ENCODE measurements around the gene PGBD5.

The PGBD5 gene

GRCh38 chr1:230379928-230380327, 46.2 kb downstream of the PGBD5 start:
- no peak for FAIRE-seq
- no peak for DNase-seq (ENCODE audit: insufficient read length, low spot score)

DNA sequence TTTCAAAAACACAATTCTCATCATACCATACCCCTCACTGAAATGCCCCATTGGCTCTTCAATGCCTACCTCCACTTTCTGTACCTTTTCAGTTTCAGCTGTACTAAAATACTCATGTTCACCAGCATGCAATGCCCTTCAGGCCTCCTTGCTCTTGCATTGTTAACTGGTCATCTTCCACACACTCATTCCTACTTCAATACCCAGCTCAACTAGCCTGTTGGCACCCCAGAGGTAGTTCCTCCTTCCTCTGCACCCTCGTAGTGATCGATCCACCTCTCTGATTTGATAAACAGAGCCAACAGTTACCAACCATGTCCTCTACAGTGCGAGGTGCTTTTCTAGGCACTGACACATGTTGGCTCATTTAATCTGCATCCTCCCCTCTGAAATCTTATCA, 46.7 kb downstream of the PGBD5 start:
- FAIRE-seq: no peak
- DNase-seq (ENCODE audit: insufficient read length, low spot score): no peak

- no peak for DNase-seq (ENCODE audit: insufficient read length, low spot score)
- FAIRE-seq: no peak
Observed at GRCh38 chr1:230377851-230378250, 48.3 kb downstream of the PGBD5 start.

GRCh38 chr1:230377324-230377723, 48.8 kb downstream of the PGBD5 start:
- no peak for FAIRE-seq
- DNase-seq (ENCODE audit: insufficient read length, low spot score): no peak

DNA sequence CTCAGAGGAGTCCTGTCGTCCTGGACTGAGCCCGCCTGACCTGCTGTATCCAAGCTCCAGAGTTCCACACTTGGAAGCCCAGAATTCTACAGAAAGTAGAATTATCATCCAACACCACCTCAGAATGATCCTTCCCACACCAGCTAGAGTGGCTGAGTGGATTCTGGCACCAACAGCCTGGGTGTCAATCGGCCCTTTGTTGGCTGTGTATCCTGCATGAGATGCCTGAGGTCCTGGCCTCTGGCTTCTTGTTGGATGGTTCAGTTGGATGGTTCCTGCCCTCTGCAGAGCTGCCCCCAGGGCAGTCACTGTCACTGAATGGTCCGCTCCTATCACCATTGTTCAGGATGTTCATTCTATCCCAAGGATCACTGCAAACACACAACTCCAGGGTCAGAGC, 49.8 kb downstream of the PGBD5 start:
- DNase-seq (ENCODE audit: insufficient read length, low spot score) (no peak), FAIRE-seq (no peak)

GRCh38 chr1:230375780-230376179, 50.4 kb downstream of the PGBD5 start:
- no peak for FAIRE-seq
- no peak for DNase-seq (ENCODE audit: insufficient read length, low spot score)

DNA sequence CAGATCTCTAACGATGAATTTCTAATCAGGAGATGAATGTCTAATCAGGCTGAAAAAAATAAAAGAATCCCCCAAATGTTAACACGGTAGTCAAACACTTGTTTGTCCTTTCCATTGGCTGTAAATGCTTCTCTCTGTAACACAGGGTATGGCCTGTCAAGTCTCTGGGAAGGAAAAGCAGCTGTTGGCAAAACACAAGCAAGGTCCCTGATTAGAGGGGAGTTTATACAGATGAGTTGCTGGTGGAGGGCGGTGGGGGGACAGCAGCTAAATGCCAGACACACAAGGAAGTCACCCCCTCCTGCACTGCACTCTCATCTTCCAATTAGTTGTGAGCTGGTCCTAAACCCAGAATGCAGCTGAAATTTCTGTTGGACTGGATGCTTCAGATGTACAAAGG, 51.0 kb downstream of the PGBD5 start:
- FAIRE-seq (no peak), DNase-seq (ENCODE audit: insufficient read length, low spot score) (no peak)

DNA sequence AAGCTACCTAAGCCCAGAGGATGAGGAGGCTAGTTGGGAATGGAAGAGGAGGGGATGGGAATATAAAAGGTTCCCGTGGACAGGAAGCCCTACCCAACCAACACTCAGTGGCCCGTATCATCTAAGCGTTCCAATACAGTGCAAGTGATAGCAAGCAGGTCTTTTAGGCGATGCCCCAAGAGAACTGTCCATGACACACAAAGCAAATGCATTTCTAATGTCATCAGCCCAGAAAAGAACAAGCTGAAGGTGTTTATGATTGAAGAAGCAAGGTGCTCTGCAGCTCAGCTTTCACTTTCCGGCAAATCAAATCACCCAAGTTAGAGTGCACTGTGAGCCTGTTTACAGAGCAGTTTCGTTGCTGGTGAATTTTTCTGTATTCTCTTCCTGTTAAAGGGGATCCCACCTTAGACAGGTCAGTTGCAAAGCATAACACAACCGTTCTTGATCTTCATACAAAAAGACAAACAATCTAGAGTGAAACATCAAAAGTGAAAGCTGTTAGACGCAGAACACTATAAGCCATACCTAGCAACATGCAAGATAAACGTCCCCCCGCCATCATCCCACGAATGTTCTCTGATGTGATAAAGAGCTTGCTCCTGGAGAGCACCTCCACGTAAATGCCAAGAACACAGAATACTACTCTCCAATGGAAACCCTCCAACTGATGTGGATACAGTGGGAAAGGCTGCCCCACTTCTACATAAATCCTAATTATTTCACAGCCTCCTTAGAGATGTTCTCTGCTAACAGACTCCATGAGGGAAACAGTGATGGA, 54.0 kb downstream of the PGBD5 start:
- DNase-seq (ENCODE audit: insufficient read length, low spot score) (no peak), FAIRE-seq (no peak)

- DNase-seq (ENCODE audit: insufficient read length, low spot score): no peak
Observed at GRCh38 chr1:230370109-230370508, 56.0 kb downstream of the PGBD5 start.

GRCh38 chr1:230368871-230369270, 57.3 kb downstream of the PGBD5 start:
- no peak for FAIRE-seq
- DNase-seq (ENCODE audit: insufficient read length, low spot score): no peak

More at GRCh38 chr1:230370109-230370508, 56.0 kb downstream of the PGBD5 start:
- no peak for FAIRE-seq

GRCh38 chr1:230368363-230368762, 57.8 kb downstream of the PGBD5 start:
- DNase-seq (ENCODE audit: insufficient read length, low spot score): no peak
- no peak for FAIRE-seq

- no peak for FAIRE-seq
- DNase-seq (ENCODE audit: insufficient read length, low spot score): no peak
Observed at GRCh38 chr1:230366504-230366915, 59.6 kb downstream of the PGBD5 start.

- DNase-seq (ENCODE audit: insufficient read length, low spot score): no peak
- FAIRE-seq: no peak
Observed at GRCh38 chr1:230365723-230366307, 60.3 kb downstream of the PGBD5 start.

DNA sequence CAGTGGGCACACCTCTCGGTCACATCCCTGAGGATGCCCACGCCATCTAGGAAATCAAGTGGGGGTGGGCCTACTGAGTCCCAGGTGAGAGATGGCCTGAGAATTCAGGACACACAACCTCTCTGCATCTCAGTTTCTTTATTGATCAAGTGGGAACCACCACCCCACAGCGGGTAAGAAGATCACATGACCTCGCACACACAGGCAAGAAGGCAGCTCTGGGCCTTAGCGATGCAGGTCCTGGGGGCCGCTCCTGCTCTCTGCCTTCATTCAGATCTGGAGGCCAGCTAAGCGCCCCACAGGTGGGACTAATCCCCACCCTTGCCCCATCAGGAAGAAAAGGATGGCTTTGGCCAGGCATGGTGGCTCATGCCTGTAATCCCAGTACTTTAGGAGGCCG, 63.2 kb downstream of the PGBD5 start:
- FAIRE-seq: no peak
- DNase-seq (ENCODE audit: insufficient read length, low spot score): no peak

- FAIRE-seq: no peak
- no peak for DNase-seq (ENCODE audit: insufficient read length, low spot score)
Observed at GRCh38 chr1:230361941-230362340, 64.2 kb downstream of the PGBD5 start.

- no peak for FAIRE-seq
- DNase-seq (ENCODE audit: insufficient read length, low spot score): no peak
Observed at GRCh38 chr1:230359992-230360668, 66.0 kb downstream of the PGBD5 start.

GRCh38 chr1:230356869-230357794, 69.0 kb downstream of the PGBD5 start:
- no peak for DNase-seq (ENCODE audit: insufficient read length, low spot score)
- no peak for FAIRE-seq

DNA sequence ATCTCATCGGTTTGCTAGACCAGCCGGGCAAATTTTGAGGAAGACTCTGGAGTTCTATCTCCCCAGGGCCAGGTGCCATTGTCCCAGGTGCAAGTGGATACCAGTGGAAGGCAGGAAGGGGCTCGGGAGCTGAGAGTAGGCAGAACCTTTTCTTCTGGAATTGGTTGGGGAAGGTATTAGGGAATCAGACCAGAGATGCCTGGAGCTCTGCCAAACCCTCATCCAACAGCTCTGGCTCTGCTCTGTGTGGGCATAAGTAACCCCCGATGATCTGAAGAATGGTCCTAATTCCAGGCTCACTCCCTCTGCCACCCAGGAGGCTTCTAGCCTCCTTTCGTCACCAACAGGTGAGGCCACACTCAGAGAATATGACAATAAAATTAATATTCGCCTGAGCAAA, 69.9 kb downstream of the PGBD5 start:
- DNase-seq (ENCODE audit: insufficient read length, low spot score) (no peak), FAIRE-seq (no peak)

DNA sequence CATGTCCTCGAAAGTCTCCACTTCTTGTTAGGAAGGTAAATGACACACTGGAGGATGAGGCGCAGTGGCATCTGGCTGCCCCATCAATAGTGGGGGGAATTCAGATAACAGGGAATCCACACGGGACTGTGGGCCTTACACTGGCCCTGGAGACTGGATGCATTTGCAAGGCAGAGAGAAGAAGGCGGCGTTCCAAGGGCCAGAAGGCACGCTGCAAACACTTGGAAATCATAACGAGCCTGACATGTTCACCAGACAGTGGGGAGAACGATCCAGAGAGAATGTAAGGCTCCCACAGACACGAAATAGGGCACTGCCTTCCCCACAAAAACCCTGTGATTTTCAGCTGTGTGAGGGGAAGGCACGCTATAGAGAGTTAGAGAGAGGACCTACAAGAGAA, 70.5 kb downstream of the PGBD5 start:
- DNase-seq (ENCODE audit: insufficient read length, low spot score) (no peak), FAIRE-seq (no peak)

DNA sequence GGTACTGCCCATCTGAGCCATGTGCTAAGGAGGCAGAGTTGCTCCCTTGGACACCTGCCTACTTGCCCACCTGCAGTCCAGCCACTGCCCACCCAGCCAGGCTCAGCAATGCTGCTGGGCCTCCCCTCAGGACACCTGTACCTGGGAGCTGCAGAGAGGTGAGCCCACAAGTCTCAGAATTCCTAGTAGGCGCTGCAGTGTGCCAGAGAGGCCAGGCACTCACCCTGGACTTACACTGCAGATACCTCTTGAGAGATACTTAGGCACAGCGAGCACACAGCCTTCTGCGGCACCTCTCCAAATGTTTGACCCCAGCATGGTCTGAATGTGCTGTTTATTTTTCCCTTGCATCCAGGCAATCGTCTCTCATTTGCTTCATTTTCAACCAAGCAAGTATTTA, 71.0 kb downstream of the PGBD5 start:
- DNase-seq (ENCODE audit: insufficient read length, low spot score) (no peak), FAIRE-seq (no peak)

GRCh38 chr1:230354005-230354404, 72.1 kb downstream of the PGBD5 start:
- FAIRE-seq (no peak), DNase-seq (ENCODE audit: insufficient read length, low spot score) (no peak)

Data from GM19239 (cell line).